ENCODE data around the gene GNB1L.

DNA sequence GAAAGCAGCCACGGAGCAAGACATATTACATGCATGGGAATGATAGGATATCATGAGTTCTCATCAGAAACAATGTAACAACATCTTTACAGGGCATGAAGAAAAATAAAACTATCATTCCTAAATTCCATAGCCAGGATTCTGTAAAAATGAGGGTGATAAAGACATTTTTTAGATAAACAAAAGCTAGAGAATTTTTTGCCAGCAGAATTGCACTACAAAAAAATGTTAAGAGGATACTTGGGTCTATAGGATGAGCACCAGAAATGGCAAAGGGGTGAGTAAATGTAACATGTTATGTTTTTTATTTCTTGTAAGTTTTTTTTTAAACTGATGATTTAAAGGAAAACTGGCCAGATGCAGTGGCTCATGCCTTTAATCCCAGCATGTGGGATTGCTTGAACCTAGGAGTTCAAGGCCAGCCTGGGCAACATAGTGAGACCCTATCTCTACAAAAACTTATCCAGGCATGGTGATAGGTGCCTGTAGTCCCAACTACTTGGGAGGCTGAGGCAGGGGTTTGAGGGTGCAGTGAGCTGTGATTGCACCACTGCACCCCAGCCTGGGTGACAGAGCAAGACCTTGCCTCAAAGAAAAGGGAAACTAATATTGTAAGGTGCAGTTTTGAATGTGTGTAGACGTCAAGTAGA is 60.9 kb downstream of the GNB1L start:
- no peak for TF ChIP-seq ZNF274 (IDR thresholded peaks at IDR 0.05; ENCODE audit: low read depth, low read length)
- no peak for TF ChIP-seq SUZ12 (IDR thresholded peaks at IDR 0.05; ENCODE audit: extremely low read depth, insufficient read depth, insufficient read length)
- TF ChIP-seq YY1 (IDR thresholded peaks at IDR 0.05; ENCODE audit: insufficient read depth, insufficient read length), result no peak

Measured in NT2/D1 (cell line).